Retinal pigment epithelial cell (primary cell): Measurements from ENCODE around the gene VEGFB.

Experiments used
- DNase-seq: peaks from one replicate; pipeline ENCODE4 v3.0.0-alpha.2; 2010; ENCODE audit warnings: low read depth
- H3K4me3 ChIP-seq: 2 replicates; pipeline ENCODE4 v1.5.1; 2011; ENCODE audit warnings: mild to moderate bottlenecking, low read length, control low read depth, moderate library complexity
- CTCF ChIP-seq: conservative IDR thresholded peaks from 2 replicates; pipeline ENCODE4 v1.5.1; 2011; ENCODE audit warnings: low read depth, low read length, control low read depth, inconsistent platforms

The VEGFB gene

DNA sequence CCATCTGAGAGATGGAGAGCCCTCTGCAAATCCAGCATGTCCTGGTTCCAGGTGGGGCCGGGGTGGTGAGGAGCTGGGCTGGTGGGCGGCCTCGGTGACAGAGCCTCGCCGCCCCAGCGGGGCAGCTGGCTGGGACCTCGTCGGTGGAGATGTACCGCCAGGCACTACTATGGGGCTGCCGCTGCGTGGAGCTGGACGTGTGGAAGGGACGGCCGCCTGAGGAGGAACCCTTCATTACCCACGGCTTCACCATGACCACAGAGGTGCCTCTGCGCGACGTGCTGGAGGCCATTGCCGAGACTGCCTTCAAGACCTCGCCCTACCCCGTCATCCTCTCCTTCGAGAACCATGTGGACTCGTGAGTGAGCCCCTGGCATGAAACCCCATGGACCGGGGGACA is 24.0 kb downstream of the VEGFB start:
- H3K4me3 ChIP-seq: no peak overlapping the region
- DNase-seq: no peak
- no peak for TF ChIP-seq CTCF

- no peak overlapping the region for H3K4me3 ChIP-seq
- no peak for DNase-seq
- TF ChIP-seq CTCF: no peak
Observed at GRCh38 chr11:64258946-64259532, 24.7 kb downstream of the VEGFB start.

GRCh38 chr11:64259533-64260067 is 25.2 kb downstream of the VEGFB start:
- no peak for DNase-seq
- TF ChIP-seq CTCF: no peak
- no peak overlapping the region for H3K4me3 ChIP-seq

- no peak overlapping the region for H3K4me3 ChIP-seq
- no peak for DNase-seq
- no peak for TF ChIP-seq CTCF
Observed at GRCh38 chr11:64260147-64260708, 25.8 kb downstream of the VEGFB start.

DNA sequence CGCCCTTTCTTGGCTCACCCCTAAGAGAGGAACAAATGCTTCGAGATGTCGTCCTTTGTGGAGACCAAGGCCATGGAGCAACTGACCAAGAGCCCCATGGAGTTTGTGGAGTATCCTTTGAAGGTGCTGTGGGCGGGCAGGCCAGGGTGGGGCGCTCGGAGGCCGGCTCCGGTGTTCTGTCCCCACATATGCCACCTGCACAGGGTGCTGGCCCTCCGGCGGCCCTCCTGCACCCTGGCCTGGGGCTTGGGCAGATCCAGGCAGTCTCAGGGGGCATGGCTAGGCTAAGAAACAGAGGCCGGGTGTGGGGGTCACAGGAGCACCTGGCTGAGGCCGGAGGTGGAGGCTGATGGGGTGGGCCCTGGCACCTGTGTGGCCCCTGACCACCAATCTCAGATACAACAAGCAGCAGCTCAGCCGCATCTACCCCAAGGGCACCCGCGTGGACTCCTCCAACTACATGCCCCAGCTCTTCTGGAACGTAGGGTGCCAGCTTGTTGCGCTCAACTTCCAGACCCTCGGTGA is 27.2 kb downstream of the VEGFB start:
- no peak for TF ChIP-seq CTCF
- H3K4me3 ChIP-seq: no peak overlapping the region
- no peak for DNase-seq

DNA sequence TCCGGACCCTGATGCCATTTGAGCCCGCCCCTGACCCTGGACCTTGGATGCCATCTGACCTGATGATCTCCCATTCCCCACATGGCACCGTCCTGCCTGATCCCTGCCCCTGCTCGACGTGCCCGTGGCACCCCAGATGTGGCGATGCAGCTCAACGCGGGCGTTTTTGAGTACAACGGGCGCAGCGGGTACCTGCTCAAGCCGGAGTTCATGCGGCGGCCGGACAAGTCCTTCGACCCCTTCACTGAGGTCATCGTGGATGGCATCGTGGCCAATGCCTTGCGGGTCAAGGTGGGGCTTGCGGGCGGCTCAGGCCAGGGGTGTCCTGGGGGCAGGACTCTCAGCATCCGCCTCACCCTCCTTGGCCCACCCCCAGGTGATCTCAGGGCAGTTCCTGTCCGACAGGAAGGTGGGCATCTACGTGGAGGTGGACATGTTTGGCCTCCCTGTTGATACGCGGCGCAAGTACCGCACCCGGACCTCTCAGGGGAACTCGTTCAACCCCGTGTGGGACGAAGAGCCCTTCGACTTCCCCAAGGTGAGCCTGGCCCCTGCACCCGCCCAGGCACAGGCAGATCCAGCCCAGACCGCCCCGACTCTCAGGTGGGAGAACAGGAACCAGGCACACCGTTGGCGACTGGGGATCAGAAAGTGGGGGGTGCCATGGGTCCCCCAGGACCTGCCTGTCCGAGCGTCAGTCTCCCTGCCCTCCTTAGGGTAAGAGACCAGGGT is 28.1 kb downstream of the VEGFB start:
- DNase-seq: no peak
- no peak for TF ChIP-seq CTCF
- no peak overlapping the region for H3K4me3 ChIP-seq
